NOMO-1 treated with dmso at 0.1 percent for 144 hours (cell line): ENCODE results near the gene ATXN2.
A peak's percentile ranks its signal among the peaks of the same experiment; 100 is the strongest.
"Not testable (repeated sequence)": the region's sequence is repeated elsewhere in the genome, so short reads cannot be mapped to it uniquely, and the experiment has no call there.

Source experiments
- DNase-seq: peaks from one replicate; lab custom pipeline; 2025; ENCODE audit not compliant: unreplicated experiment; lab: John Stamatoyannopoulos, UW

The ATXN2 gene

GRCh38 chr12:111598637-111599452, at the start of gene ATXN2:
ATXN2 (minus strand) TSS chr12:111599315; CDS start chr12:111599034, 281 bp downstream.
- DNase-seq: peak; percentile 37

GRCh38 chr12:111645433-111645832, 46.3 kb upstream of the ATXN2 start:
- no peak for DNase-seq

DNA sequence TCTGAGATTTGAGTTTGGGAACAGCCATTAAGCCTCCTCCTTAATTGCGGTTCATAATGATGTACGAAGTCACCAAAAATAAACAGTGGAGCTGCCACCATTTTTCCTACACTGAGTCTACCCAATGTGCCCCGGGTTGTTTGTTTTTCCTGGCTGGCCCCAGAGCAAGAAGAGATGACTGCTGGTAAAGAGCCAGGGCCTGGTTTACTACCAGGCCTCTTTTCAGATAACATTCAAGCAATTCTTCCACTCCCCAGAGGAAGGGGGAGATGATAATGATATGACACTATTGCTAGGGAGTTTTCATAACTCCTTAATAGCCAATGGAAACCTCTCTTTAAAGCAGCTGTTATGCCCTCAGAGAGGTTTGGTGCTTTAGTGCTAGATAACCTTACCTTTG, 44.3 kb upstream of the ATXN2 start:
- DNase-seq: no peak

GRCh38 chr12:111642681-111643426, 43.7 kb upstream of the ATXN2 start:
- DNase-seq: no peak

GRCh38 chr12:111640506-111640905, 41.4 kb upstream of the ATXN2 start:
- no peak for DNase-seq

GRCh38 chr12:111638556-111638955, 39.4 kb upstream of the ATXN2 start:
- no peak for DNase-seq

GRCh38 chr12:111636209-111636945, 37.3 kb upstream of the ATXN2 start:
- DNase-seq: no peak

DNA sequence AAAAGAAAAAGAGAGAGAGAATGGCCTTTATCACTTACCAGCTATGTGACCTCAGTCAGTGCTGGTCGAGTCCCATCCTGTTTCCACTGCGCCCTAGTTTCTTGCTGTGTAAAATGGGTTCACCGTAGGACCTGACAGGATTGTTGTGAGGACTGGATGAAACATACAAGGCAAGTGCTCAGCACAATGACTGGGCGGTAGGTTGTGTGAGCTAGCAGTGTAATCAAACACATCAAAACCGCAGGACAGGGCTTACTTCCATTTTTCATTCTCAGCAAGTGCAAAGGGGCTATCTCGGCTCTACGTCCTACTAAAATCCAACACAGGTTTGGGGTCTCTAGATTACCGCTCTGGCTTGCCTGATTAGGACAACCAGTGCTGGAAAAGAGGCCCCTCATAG, 36.4 kb upstream of the ATXN2 start:
- no peak for DNase-seq

DNA sequence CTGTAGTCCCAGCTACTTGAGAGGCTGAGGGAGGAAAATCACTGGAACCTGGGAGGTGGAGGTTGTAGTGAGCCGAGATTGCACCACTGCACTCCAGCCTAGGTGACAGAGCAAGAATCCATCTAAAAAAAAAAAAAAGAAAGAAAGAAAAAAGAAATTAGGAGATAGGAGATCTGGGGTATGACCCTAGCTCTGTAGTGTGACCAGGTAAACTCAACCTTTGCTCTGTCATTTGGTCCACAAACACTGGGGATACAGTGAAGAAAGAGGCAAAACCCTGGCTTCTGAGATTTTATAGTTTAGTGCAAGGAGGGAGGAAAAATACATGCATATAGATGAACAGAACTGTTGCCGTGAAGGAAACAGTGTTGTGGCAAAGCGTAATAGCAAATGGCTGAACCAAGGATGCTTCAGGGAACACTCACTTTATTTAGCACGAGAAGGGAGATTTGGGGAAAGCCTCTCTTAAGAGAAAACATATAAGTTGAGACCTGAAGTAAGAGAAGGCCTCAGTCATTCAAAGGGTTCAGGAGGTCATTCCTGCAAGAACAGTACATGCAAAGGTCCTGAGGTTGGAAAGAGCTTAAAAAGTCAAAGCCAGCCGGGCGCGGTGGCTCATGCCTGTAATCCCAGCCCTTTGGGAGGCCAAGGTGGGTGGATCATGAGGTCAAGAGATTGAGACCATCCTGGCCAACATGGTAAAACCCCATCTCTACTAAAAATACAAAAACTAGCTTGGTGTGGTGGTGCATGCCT, 29.6 kb upstream of the ATXN2 start:
- DNase-seq: no peak

DNA sequence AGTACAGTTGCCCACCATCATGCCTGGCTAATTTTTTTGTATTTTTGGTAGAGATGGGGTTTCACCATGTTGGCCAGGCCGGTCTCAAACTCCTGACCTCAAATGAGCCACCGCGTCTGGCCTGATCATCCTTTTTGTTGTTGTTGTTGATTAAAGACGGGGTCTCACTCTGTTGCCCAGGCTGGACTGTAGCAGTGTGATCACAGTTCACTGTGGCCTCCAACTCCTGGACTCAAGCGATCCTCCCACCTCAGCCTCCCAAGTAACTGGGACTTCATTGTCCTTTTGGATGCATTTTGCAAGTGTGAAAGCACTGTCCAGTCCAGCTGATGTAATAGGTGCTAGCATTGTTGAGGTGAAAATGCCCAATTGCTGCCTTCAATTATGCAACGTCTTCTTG, 27.1 kb upstream of the ATXN2 start:
- no peak for DNase-seq

GRCh38 chr12:111624540-111624939, 25.4 kb upstream of the ATXN2 start:
- DNase-seq: no peak

GRCh38 chr12:111617841-111618240, 18.7 kb upstream of the ATXN2 start:
- not testable (repeated sequence) for DNase-seq

DNA sequence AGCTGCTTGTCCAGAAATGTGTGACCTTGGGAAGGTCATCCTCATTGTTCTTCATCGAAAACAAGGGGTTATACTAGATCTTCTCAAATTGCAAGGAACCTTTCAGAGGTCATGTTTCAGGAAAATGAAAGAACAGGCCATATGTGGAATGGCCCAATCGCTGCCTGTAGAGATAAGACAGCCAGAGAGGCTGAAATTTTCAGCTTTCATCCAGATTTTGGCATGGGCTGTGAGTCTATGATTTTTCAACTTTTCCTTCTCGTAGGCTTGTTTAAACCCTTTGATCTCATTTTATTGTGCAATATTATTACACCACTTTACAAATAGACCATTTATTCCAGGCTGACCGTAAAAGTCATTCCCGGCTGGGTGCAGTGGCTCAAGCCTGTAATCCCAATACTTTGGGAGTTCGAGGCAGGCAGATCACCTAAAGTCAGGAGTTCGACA, 17.1 kb upstream of the ATXN2 start:
- no peak for DNase-seq

DNA sequence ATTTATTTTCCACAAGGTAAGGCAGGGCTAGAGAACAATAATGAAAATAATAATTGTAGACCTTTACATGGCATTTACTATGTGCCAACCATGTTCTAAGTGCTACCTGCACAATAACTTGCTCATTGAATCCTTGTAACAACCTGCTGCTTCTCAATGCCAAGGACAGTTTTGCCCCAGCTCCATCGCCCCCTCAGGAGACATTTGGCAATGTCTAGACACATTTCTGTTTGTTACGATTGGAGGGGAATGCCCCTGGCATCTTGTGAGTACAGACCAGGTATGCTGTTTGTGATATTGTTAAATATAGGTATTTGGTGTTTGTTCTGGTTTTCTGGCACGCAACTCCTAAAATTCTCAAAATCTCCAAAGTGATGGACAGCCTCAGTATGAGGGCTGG, 8.1 kb upstream of the ATXN2 start:
- DNase-seq: no peak

DNA sequence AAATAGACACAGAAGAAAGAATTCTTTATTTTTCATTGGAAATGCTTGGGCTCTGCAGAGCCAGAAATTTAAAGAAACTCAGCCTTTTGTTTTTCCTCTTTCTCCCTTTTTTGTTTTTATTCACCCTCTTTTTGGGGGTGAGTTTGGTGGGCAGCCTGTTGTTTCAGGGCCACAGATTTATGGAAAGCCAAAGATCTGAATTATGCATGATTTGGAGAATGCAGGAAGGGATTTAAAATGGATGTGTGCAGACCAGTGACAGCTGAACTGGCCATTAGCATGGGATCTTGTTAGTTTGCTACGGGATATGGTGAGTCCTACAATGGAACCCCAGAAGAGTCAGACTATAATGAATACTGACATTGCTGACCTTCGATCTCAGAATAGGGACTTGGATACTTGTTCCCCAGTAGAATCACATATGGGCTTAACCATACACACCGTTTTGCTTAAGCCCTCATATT, 7.7 kb upstream of the ATXN2 start:
- no peak for DNase-seq

GRCh38 chr12:111605911-111606766, 7.0 kb upstream of the ATXN2 start:
- DNase-seq: no peak

DNA sequence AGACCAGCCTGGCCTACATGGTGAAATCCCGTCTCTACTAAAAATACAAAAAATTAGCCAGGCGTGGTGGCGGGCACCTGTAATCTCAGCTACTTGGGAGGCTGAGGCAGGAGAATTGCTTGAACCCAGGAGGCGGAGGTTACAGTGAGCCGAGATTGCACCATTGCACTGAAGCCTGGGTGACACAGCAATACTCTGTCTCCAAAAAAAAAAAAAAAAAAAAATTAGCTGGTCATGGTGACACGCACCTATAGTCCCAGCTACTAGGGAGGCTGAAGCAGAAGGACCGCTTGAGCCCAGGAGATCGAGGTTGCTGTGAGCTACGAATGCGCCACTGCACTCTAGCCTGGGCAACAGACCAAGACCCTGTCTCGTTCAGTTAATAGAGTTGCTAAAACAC, 3.7 kb upstream of the ATXN2 start:
- not testable (repeated sequence) for DNase-seq

GRCh38 chr12:111602348-111602747, 3.2 kb upstream of the ATXN2 start:
- no peak for DNase-seq

- DNase-seq: not testable (repeated sequence)
Measured at GRCh38 chr12:111600986-111601385, 1.9 kb upstream of the ATXN2 start.

DNA sequence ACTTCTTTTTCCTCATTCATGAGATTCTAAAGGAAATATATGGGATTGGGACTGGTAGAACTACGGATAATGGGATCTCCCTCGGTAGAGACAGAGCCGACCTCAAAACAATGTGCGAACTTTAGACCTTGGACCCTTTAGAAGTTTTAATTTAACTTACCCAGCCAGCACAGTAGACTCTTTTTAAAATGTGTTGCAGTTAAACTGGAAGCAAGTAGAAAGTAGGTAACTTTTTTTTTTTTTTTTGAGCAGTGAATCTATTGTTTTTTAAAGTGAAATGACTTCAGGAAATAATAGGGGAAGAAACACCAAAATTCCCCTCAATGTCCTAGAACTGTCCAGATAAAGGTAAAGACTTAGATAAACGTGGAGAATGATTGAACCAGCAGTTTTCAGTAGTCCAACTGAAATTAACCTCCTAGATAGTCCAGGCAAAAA, 1.1 kb upstream of the ATXN2 start:
- no peak for DNase-seq
